Measurements from ENCODE around the gene NFKB2.
A peak's percentile ranks its signal among the peaks of the same experiment; 100 is the strongest.

NFKB2 gene

DNA sequence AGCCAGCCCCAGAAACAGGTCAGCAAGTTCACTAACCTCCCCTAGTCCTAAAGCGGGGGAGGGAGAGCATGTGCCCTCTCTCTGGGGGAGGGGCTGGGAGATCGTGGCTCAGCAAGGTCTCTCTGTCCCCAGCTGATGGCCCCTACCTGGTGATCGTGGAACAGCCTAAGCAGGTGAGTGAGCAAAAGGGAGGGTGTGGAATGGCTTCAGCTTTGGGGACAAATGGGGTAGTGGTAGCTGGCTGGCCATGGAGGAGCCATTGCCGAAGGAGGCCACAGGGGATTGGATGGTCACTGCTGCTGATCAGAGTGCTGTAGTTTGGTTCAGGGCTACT is 779 bp downstream of the NFKB2 start:
- no peak for DNase-seq

DNA sequence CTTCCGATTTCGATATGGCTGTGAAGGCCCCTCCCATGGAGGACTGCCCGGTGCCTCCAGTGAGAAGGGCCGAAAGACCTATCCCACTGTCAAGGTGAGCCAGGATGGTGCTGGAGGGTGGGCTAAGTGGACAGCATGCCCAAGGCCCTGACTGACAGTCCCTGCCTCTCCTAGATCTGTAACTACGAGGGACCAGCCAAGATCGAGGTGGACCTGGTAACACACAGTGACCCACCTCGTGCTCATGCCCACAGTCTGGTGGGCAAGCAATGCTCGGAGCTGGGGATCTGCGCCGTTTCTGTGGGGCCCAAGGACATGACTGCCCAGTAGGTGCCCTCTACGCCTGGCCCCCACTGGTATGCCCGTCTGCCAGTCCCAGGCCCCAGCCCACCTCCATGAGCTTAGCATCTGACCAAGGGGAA is 1.2 kb downstream of the NFKB2 start:
- DNase-seq: no peak

DNA sequence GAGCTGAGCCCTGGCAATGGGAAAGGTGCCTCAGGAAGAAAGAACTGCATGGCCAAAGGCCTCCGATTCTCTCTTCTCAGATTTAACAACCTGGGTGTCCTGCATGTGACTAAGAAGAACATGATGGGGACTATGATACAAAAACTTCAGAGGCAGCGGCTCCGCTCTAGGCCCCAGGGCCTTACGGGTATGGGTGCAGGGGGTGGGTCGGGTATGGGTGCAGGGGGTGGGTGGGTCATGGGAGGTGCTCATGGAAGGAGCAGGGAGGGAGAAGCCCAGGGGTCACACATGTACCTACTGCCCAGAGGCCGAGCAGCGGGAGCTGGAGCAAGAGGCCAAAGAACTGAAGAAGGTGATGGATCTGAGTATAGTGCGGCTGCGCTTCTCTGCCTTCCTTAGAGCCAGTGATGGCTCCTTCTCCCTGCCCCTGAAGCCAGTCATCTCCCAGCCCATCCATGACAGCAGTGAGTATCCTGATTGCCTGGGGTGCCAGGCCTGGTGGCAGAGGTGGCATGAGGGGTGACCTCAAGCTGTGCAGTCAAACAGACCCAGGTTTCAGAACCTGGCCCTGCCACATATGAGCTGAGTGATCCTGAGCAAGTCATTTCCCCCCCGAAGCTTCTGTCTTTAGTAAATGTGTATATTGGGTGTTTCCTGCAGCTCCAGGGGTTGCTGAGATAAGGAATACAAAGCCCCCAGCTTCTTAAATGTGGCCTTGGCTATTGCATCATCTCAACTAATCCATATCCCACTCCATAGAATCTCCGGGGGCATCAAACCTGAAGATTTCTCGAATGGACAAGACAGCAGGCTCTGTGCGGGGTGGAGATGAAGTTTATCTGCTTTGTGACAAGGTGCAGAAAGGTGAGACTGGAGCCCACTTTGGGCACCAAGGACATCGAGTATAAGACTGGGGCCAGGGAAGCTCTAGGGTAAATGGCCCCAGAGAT is 2.0 kb downstream of the NFKB2 start:
- DNase-seq: no peak

DNA sequence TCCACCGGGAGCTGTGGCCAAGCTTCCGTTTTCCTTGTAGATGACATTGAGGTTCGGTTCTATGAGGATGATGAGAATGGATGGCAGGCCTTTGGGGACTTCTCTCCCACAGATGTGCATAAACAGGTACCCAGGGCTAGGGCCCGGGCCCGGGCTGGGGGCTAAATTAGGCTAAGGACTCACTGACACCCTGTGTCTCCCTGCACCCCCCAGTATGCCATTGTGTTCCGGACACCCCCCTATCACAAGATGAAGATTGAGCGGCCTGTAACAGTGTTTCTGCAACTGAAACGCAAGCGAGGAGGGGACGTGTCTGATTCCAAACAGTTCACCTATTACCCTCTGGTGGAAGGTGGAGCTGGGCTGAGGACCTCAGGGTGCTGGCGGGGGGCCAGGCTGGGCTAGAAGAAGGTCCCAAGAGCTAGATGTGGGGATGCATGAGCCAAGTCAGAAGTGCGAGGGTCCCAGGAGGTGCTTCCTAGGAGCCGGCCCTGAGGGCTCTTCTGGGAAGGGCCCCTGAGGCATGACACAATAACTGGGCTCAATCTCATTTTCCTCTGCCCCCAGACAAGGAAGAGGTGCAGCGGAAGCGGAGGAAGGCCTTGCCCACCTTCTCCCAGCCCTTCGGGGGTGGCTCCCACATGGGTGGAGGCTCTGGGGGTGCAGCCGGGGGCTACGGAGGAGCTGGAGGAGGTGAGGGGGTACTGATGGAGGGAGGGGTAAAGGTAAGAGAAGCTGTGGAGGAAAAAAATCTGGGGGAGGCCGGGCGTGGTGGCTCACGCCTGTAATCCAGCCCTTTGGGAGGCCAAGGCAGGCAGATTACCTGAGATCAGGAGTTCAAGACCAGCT is 2.9 kb downstream of the NFKB2 start:
- DNase-seq: no peak

DNA sequence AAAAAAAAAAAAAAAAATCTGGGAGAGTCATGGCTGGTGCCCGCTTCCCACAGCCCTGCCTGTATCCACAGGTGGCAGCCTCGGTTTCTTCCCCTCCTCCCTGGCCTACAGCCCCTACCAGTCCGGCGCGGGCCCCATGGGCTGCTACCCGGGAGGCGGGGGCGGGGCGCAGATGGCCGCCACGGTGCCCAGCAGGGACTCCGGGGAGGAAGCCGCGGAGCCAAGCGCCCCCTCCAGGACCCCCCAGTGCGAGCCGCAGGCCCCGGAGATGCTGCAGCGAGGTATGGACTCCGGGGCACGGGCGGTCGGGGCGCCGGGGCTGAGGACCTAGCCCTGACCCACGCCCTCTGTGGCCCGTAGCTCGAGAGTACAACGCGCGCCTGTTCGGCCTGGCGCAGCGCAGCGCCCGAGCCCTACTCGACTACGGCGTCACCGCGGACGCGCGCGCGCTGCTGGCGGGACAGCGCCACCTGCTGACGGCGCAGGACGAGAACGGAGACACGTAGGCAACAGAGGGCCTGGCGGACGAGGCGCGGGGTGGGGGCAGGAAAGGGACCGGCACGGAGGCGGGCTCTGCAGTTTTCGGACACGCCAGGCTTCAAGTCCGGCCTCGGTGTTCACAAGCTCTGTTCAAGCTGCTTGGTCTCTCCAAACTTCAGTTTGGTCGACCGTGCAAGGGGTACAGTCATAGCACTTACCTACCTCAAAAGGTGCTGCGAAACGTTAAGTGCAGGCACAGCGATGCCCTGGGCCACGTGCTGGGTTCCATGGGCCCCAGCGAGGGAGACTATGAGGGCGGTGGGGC is 3.9 kb downstream of the NFKB2 start:
- DNase-seq: peak; percentile 80 to 85

DNA sequence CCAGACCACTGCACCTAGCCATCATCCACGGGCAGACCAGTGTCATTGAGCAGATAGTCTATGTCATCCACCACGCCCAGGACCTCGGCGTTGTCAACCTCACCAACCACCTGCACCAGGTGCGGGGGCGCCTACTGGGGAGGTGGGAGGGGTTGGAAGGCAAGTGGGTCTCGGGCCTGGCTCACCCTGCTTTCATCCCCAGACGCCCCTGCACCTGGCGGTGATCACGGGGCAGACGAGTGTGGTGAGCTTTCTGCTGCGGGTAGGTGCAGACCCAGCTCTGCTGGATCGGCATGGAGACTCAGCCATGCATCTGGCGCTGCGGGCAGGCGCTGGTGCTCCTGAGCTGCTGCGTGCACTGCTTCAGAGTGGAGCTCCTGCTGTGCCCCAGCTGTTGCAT is 4.6 kb downstream of the NFKB2 start:
- DNase-seq: no peak

DNA sequence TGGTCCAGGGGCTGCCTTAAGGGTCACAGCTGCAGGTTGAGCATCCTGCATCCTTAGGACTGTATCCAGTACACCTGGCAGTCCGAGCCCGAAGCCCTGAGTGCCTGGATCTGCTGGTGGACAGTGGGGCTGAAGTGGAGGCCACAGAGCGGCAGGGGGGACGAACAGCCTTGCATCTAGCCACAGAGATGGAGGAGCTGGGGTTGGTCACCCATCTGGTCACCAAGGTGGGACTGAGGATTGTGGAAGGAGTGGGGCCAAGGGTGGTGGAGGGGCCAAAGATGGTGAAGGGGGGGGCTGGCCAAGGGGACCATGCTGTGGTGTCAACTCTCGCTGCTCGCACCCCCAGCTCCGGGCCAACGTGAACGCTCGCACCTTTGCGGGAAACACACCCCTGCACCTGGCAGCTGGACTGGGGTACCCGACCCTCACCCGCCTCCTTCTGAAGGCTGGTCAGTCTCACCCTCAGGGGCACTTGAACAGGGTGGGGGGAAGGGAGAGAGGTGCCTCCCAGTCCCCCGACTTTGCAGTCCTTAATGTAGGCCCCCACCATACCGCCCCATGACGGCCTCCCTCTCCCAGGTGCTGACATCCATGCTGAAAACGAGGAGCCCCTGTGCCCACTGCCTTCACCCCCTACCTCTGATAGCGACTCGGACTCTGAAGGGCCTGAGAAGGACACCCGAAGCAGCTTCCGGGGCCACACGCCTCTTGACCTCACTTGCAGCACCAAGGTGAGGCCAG is 5.3 kb downstream of the NFKB2 start:
- no peak for DNase-seq

DNA sequence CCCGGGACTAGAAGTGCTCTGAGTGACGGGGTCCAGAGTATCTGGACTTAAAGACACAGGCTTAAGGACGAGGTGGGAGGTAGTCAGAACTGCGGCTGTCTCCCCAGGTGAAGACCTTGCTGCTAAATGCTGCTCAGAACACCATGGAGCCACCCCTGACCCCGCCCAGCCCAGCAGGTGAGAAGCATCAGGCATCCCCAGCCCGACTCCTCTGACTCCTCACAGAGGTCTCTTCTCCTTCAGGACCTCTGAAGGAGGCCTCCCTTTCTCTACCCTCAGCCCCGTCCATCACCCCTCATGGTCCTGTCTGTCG is 5.8 kb downstream of the NFKB2 start:
- no peak for DNase-seq

DNA sequence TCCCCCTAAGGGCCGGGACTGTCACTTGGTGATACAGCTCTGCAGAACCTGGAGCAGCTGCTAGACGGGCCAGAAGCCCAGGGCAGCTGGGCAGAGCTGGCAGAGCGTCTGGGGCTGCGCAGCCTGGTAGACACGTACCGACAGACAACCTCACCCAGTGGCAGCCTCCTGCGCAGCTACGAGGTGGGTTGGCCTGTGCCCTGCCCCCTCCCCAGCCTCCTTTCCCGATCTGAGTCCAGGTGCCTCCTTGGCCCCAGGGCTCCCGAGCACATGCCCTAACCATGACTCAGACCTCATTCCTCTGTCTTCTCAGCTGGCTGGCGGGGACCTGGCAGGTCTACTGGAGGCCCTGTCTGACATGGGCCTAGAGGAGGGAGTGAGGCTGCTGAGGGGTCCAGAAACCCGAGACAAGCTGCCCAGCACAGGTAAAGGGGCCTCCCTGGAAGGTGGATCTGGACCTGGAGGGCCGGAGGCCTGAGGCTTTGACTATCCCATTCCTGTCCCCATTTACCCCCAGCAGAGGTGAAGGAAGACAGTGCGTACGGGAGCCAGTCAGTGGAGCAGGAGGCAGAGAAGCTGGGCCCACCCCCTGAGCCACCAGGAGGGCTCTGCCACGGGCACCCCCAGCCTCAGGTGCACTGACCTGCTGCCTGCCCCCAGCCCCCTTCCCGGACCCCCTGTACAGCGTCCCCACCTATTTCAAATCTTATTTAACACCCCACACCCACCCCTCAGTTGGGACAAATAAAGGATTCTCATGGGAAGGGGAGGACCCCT is 6.4 kb downstream of the NFKB2 start:
- DNase-seq: no peak

DNA sequence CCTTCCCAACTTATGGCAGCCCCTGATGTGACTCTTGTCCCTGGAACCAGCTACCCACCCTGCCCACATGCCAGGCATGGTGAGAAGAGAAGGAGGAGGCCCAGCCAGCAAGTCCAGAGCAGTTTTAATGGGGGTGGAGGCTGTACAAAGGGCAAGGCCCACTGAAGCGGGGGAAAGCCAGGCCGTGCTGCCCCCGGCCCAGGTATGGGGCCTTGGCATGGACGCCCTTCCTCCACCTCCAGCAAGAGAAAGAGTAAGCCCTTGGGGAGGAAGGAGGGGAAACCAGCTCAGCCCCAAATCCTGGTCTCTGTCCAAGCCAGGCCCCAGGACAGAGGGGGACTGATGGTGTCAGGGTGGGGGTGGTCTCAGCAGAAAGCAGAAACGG is 7.0 kb downstream of the NFKB2 start:
- DNase-seq: no peak

DNA sequence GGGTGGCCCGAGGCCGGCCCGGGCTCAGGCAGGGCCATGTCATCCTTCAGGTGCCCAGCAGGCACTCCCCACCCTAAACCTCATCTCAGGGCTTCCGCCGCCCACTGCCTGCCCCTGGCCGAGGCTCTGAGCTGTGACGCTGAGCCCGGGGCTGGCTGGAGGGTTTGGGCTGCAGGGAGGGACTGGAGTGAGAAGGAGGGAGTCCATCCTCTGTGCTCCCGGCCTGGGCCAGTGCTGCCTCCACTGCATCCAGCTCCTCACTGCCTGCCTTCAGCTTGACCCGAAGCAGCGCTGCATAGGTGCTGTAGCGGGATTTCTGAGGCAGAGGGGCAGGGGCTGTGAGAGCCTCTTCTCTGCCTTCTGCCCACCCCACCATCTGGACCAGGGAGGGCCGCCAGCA is 7.6 kb downstream of the NFKB2 start:
- no peak for DNase-seq

DNA sequence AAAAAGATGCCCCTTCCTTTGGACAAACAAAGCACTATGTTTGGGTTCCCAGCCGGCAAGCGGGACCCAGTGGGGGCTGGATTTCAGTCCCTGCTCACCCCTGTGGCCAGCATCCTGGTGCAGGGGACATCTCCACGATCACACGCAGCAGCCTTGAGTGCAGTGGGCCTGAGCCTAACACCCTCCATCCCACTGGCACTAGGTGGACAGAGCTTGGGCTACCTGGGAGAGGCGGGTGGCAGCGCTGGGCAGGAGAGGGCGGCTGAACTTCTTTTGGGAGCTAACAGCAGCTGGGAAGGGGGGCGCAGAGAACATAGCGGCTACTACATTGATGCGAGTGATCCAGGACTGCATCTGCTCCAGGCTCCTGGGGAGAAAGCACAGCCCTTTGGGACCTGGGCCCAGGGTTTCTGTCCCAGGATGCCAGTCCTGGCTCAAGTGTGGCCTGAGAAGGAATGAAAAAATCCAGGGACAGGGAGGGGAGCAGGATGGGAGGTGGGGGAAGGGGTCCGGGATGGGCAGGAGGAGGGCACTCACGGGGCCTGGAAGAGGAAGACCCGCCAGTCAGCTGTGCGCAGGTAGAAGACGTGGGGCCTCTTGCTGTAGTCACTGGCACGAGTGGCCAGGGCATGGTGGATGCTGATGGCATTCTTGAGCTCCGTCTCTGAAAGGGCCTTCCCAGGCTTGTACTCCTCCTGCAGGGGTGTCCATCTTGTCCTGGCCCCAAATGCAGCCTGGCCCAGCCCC is 9.0 kb downstream of the NFKB2 start:
- DNase-seq: no peak

DNA sequence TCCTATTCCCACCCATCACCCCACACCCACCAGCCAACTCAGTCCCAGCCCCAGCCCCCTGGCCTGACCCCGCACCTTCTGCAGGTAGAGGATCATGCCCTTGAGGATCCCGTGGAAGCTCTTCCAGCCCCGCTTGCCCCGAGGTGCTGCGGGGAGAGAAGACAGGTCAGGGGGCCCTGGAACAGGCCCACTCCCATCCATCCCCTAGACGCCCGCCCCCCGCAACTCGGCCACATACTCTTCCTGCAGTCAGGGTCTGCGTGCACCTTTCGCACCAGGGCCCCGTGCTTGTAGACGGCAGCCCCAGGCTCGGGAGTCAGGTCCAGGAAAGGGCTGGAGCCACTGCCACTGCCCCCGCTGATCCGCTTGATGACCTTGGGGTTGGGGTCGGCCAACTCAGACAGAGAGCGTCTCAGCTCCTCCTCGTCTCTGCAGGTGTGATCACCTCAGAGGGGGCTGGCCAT is 9.6 kb downstream of the NFKB2 start:
- no peak for DNase-seq

DNA sequence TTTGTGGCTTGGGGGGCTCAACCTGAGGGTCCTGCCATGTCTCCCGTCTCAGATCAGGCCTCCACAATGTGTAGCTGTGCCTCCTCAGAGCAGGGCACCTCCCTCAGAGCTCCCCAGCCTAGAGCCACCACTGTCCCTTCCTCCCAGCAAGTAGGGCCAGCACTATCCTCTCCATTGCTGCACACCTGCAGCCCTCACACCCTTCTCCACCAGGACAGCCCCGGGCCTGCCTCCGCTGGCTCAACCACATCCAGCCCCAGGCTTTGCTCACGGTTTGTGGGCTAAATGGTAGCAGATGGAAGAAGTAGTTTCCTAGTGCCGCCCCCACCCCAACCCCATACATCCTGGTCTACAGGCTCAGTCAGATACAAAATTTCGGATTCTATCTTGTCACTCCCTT is 10.1 kb downstream of the NFKB2 start:
- no peak for DNase-seq

DNA sequence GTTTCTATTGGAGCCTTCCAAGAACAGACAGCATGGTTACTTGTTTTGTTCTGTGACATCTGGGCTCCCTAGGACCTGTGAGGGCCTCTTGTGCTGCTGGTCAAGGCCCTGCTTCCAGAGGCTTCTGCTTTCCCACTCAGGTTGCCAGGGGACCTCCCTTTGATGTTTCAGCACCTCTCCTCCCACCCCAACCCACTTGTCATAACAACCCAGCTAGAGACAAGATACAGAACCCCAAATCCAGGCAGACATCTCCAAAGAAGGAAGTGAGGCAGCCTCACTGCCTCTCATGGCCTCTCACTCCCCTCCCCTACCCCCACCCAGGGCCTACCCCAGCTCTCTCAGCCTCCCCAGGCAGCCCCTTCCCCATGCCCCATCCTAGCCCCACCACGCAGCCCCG is 11.3 kb downstream of the NFKB2 start:
- DNase-seq: no peak

DNA sequence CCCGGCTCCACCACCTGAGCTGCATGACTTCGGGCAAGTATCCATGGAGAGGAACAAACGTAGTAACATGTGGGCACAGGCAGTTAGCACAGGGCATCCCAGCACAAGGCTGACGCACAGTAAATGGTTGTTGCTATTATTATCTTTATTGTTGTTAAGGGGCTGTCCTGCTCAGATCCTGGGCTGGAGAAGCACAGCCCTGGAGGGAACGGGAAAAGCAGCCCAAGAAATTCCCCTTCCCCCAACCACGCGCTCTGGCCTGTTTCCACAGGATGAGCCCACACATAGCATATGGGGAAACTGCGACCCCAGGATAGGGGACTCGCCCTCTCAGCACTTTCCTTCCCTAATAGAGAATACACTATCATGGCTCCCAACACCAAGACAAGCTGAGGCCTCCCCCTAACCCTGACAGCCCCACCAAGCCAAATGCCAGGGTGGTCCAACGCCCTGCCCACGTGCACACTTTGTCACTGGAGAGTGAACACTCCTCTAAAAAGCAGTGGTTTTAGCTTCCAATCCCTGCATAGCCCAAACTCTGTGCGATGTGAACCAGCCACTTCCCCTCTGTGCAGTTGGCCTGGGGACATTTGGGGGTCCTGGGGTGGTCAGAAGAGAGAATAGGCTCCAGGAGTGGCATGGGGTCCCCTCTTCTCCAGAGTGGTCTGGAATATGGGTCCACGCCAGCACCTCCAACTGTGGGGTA is 12.1 kb downstream of the NFKB2 start:
- no peak for DNase-seq

DNA sequence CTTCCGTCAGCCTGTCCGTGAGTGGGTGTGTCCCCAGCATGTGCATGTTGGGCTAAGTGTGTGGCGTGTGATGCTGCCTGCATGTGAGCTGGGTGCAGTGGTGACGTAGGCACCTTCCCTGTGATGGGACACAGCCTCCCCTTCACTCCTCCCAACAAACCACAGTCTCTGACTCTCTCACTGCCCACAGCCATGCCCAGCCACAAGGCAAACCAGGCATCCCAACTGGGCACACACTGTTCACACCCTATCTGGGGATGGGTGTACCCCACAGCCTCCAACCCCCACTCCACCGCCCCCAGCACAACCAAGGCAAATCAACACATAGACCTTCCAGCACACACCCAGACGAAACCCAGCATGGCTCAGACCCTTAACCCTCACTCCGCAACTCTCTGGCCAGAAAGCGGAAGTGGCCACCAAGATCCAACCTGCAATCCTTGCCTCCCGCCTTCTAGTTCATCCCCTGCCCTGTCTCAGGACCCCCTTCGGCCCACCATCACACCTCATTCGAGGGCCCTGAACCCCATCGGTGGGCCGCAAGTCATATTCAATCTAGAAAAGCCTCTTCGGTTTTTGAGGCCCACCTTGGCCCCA is 12.7 kb downstream of the NFKB2 start:
- DNase-seq: no peak

DNA sequence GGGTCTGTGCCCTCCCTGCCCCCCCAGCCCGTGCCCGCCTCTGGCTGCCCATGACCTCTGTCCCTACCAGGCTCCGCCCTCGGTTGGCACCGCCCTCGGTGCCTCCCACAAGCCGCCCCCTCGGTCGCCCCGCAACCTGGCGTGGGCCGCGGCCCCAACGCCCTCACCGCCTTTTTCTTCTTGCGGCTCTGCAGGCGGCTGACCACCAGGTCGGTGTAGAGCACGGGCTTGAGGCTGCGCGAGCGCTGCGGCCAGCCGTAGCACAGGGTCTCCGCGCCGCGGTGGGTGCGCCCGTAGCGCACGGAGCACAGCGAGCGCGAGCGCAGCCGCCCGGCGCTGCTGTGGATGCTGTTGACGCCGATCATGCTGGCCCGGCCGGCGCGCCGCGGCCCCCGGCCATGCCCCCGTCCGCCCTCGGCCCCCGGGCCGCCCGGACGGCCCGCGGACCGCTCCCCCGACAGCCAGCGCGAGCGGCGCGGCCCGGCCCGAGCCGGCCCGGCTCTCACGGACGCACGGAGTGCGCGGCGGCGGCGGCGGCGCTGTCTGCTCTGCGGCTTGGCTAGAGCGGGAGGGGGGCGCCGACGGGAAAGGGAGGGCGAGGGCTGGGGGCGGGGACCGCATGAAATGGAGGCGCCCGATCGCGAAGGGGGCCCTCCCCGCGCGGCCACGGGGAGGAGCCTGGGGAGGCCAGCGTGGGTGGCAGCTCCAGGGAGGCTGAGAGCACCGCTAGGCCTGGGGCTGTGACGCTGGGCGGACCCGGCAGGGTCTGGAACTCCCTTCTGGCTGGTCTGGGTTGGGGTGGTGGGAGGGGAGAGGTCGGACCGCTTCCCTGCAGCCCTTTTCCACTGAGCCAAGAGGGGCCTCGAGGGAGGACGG is 13.5 kb downstream of the NFKB2 start:
- DNase-seq: peak; percentile 83 to 86
